Activated B cell treated with CpG ODN at 0.5 μM for 24 hours (primary cell): ENCODE measurements around the gene FBXO46. TPM values are rescaled to one million over a fixed set of nuclear protein-coding genes. Genes with fewer than 3 reads are reported as not detected.

ENCODE experiments used
- ATAC-seq: fragments of 200-7000 bp; cut with Tn5 transposase; one replicate; pipeline ENCODE4 v1.10.0; 2021; ENCODE audit warnings: low read depth, mild to moderate bottlenecking, moderate library complexity
- CTCF ChIA-PET: fragments of 350-600 bp; sonication (Branson Sonifier 250); formaldehyde crosslinking; loops from one replicate; lab custom pipeline; 2021; ENCODE audit warnings: antibody characterized with exemption; lab: Charles Lee
- POLR2A ChIA-PET: fragments of 350-600 bp; sonication (Branson Sonifier 250); formaldehyde crosslinking; loops from one replicate; lab custom pipeline; 2021; ENCODE audit warnings: antibody characterized with exemption; lab: Charles Lee
- DNase-seq: peaks from one replicate; pipeline ENCODE4 v3.0.0; 2022
- H3K27ac Mint-ChIP-seq: one replicate; pipeline ENCODE4 v1.8.0; 2020; ENCODE audit warnings: mixed read lengths
- H3K27me3 Mint-ChIP-seq: one replicate; pipeline ENCODE4 v1.8.0; 2021; ENCODE audit warnings: mixed read lengths
- H3K36me3 Mint-ChIP-seq: one replicate; pipeline ENCODE4 v1.8.0; 2021; ENCODE audit warnings: low read depth, mixed read lengths
- H3K4me1 Mint-ChIP-seq: one replicate; pipeline ENCODE4 v1.8.0; 2021; ENCODE audit warnings: mixed read lengths
- H3K4me3 Mint-ChIP-seq: one replicate; pipeline ENCODE4 v1.8.0; 2020; ENCODE audit warnings: mild to moderate bottlenecking, mixed read lengths
- H3K9me3 Mint-ChIP-seq: one replicate; pipeline ENCODE4 v1.8.0; 2020; ENCODE audit warnings: mixed read lengths
- intact Hi-C: fragments of 100-400 bp; cut with micrococcal nuclease; formaldehyde crosslinking; loops from one replicate; pipeline ENCODE4 v1.15.1; 2024
- total RNA-seq: library from RNA; stranded (reverse); gene quantifications from 2 replicates; pipeline ENCODE4 v1.2.3, GENCODE V29; 2022
- TF ChIP-seq, protein P1 (sequence below): fragments of 200-600 bp; IDR thresholded peaks from one replicate; pipeline ENCODE4 v1.8.0; 2022; ENCODE audit warnings: antibody characterized with exemption, mild to moderate bottlenecking

Gene FBXO46
- total RNA-seq, 1 donor from 2014 or later, result 44.0 TPM

DNA sequence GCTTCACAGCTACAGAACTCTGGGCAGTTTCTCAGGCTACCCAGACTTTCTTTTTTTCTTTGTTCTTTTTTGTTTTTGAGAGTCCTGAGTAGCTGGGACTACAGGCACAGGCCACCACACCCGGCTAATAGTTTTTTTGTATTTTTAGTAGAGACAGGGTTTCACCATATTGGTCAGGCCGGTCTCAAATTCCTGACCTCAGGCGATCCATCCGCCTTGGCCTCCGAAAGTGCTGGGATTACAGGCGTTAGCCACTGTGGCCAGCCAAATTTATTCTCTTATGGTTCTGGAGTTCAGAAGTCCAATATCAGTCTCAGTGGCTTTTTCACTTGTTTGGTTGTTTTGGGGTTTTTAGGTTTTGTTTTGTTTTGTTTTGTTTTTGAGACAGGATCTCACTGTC lies 14.9 kb upstream of the FBXO46 start:
- CTCF ChIA-PET, result no interaction called here
- intact Hi-C loops, result no loop called here
- Mint-ChIP-seq H3K4me3 (no peak overlapping the region), H3K27ac (no peak overlapping the region), H3K27me3 (peaks cover 21% of the 10 kb centered on the region), H3K9me3 (no peaks in the 10 kb centered on the region), H3K4me1 (no peaks in the 10 kb centered on the region), H3K36me3 (no peaks in the 10 kb centered on the region)
- TF ChIP-seq, protein P1, sequence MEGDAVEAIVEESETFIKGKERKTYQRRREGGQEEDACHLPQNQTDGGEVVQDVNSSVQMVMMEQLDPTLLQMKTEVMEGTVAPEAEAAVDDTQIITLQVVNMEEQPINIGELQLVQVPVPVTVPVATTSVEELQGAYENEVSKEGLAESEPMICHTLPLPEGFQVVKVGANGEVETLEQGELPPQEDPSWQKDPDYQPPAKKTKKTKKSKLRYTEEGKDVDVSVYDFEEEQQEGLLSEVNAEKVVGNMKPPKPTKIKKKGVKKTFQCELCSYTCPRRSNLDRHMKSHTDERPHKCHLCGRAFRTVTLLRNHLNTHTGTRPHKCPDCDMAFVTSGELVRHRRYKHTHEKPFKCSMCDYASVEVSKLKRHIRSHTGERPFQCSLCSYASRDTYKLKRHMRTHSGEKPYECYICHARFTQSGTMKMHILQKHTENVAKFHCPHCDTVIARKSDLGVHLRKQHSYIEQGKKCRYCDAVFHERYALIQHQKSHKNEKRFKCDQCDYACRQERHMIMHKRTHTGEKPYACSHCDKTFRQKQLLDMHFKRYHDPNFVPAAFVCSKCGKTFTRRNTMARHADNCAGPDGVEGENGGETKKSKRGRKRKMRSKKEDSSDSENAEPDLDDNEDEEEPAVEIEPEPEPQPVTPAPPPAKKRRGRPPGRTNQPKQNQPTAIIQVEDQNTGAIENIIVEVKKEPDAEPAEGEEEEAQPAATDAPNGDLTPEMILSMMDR, result no peak
- DNase-seq (no peak), ATAC-seq (no peak)
- POLR2A ChIA-PET, result no interaction called here

DNA sequence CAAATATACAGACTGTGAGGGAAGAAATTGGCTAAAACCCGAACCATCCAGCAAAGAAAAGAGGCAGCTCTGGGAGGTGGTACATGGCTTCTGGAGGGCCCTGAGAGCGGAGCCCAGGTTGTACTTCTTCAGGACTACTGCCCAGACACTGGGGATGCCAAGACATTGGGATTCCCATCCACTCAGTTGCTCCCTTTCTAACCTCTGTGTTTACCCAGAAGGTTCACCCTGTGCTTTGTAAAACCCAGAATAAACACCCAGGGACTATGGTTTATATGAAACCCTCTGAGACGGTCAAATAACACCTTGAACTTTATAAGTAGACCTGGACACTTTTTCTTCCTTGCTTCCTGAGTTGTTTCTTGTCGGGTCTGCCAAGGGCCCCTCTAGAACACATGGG lies 12.3 kb upstream of the FBXO46 start:
- no peaks in the 10 kb centered on the region for H3K4me1 Mint-ChIP-seq
- DNase-seq, result no peak
- no peaks in the 10 kb centered on the region for H3K9me3 Mint-ChIP-seq
- intact Hi-C loops, result no loop called here
- no peak overlapping the region for H3K27ac Mint-ChIP-seq
- H3K27me3 Mint-ChIP-seq, result peaks cover 24% of the 10 kb centered on the region
- H3K36me3 Mint-ChIP-seq, result no peaks in the 10 kb centered on the region
- ChIA-PET POLR2A (no interaction called here), CTCF (no interaction called here)
- no peak overlapping the region for H3K4me3 Mint-ChIP-seq
- ATAC-seq, result no peak
- TF ChIP-seq, protein P1, result no peak

GRCh38 chr19:45739498-45740439 lies 9.1 kb upstream of the FBXO46 start:
- ATAC-seq (no peak), DNase-seq (no peak)
- Mint-ChIP-seq H3K4me1 (no peaks in the 10 kb centered on the region), H3K9me3 (no peaks in the 10 kb centered on the region), H3K36me3 (no peaks in the 10 kb centered on the region), H3K27ac (no peak overlapping the region), H3K27me3 (peaks cover 14% of the 10 kb centered on the region), H3K4me3 (no peak overlapping the region)
- intact Hi-C loops, result no loop called here
- ChIA-PET POLR2A (interaction anchor here (0.6 kb wide), 1 partner anchor 45 kb away, joined by 3 read pairs; no protein-coding TSS in a partner anchor), CTCF (no interaction called here)
- TF ChIP-seq, protein P1, result no peak

DNA sequence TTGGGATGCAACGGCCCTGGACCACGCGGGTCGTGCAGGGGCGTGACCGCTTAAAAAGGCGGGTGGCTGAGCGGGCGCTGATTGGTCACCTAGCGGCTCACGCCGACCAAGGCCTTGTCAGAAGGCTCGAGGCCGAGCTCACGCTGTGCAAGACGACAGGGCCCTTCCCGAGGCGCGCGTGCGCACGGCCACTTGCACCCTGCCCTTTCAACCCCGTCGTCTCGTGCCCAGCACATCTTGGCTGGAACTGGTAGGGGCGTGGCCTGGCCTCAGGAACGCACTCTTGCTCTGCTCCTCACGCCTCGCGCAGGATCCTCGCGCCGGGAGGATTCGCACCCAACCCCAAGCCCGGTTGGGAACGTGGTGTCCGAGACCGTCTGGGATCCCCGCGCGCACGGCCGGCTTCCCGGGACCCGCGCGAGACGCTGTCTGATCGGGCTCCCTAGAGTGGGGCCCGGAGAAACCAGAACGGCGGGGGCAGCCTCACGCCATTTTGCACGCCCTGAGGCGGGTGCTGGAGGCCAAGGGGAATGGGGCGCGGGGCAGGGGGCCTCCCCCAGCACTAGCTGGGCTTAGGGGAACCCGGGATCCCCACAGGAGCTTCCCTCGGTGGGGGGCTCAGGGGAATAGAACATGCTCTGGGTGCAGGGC lies 2.6 kb upstream of the FBXO46 start, which contains the start of gene MEIOSIN:
Gene MEIOSIN (plus strand): TSS at position 280 of the 651 bp plus-strand sequence. CDS start 1,938 bp downstream, outside the sequence.
- POLR2A ChIA-PET, result interaction anchor here (1.0 kb wide), 1 partner anchor 16 kb away, joined by 4 read pairs; no protein-coding TSS in a partner anchor
- H3K27me3 Mint-ChIP-seq, result no peaks in the 10 kb centered on the region
- no peak for ATAC-seq
- DNase-seq, result no peak
- peak within 1 kb of the TSS; percentile 20 for H3K4me3 Mint-ChIP-seq
- H3K27ac Mint-ChIP-seq, result no peak within 1 kb of the TSS
- H3K9me3 Mint-ChIP-seq, result no peaks in the 10 kb centered on the region
- intact Hi-C loops, result no loop called here
- peaks cover 7% of the 10 kb centered on the region for H3K36me3 Mint-ChIP-seq
- TF ChIP-seq, protein P1, result no peak
- H3K4me1 Mint-ChIP-seq, result peaks cover 17% of the 10 kb centered on the region
- CTCF ChIA-PET, result interaction anchor here (1.0 kb wide), 1 partner anchor 37 kb away, joined by 5 read pairs; no protein-coding TSS in a partner anchor
